ENCODE data around the gene RPGRIP1. TPM values are rescaled to one million over a fixed set of nuclear protein-coding genes. Genes with fewer than 3 reads are reported as not detected.

The RPGRIP1 gene
- total RNA-seq, 1 donor from 2014 or later: 1.7 TPM

DNA sequence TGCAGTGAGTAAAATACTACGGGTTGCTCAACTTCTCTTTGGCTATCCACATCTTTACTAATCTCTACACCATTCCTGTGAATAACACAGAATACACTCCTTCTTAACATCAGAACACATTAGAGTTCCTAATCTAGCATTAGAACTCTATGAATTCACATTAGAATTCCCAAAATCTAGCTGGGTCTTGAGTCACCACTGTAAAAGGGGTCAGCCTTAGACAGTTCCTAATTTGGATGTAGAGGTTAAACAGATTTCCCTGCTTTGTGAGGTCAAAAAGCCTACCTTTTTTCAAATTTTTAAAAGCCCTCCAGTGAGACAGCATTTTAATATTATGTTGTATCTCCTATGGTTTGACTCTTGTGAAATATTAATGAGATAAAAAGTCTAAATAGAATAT is 18.1 kb upstream of the RPGRIP1 start:
- intact Hi-C loops (cut with DNase I): no loop called here
- no peak overlapping the region for H3K27ac ChIP-seq

DNA sequence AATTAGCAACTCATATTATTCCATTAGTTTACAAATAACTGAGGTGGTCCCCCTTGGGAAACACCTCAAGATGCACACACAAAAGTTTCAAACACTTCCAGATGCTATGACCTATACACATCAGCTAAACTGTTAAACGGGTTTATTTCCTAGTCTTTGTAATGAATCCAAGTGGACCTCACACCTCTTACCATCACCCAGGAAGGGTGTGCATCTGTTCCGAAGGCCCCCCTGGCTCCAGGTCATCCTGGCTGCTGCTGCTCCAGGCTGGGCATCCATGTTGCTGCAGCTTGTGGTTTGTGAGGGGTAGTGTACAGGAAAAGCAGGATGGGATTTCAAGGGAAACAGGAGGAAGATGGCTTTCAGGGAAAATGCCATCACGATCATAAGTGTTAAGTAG is 17.5 kb upstream of the RPGRIP1 start:
- Histone ChIP-seq H3K36me3 (peaks cover 88% of the 10 kb centered on the region), H3K4me3 (no peak overlapping the region), H3K9me3 (no peaks in the 10 kb centered on the region), H3K27me3 (no peaks in the 10 kb centered on the region), H3K4me1 (peaks cover 84% of the 10 kb centered on the region), H3K27ac (no peak overlapping the region)
- DNase-seq (peak; percentile 49), ATAC-seq (no peak)
- intact Hi-C loops (cut with DNase I): no loop called here
- TF ChIP-seq, protein P1, sequence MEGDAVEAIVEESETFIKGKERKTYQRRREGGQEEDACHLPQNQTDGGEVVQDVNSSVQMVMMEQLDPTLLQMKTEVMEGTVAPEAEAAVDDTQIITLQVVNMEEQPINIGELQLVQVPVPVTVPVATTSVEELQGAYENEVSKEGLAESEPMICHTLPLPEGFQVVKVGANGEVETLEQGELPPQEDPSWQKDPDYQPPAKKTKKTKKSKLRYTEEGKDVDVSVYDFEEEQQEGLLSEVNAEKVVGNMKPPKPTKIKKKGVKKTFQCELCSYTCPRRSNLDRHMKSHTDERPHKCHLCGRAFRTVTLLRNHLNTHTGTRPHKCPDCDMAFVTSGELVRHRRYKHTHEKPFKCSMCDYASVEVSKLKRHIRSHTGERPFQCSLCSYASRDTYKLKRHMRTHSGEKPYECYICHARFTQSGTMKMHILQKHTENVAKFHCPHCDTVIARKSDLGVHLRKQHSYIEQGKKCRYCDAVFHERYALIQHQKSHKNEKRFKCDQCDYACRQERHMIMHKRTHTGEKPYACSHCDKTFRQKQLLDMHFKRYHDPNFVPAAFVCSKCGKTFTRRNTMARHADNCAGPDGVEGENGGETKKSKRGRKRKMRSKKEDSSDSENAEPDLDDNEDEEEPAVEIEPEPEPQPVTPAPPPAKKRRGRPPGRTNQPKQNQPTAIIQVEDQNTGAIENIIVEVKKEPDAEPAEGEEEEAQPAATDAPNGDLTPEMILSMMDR (IDR thresholded peaks at IDR 0.05): no peak

More for the DNA sequence above, 18.1 kb upstream of the RPGRIP1 start:
- H3K27me3 ChIP-seq: no peaks in the 10 kb centered on the region
- TF ChIP-seq, protein P1 (IDR thresholded peaks at IDR 0.05): no peak
- peaks cover 94% of the 10 kb centered on the region for H3K36me3 ChIP-seq
- H3K9me3 ChIP-seq: no peaks in the 10 kb centered on the region
- peaks cover 84% of the 10 kb centered on the region for H3K4me1 ChIP-seq
- ATAC-seq: no peak
- no peak overlapping the region for H3K4me3 ChIP-seq
- no peak for DNase-seq

DNA sequence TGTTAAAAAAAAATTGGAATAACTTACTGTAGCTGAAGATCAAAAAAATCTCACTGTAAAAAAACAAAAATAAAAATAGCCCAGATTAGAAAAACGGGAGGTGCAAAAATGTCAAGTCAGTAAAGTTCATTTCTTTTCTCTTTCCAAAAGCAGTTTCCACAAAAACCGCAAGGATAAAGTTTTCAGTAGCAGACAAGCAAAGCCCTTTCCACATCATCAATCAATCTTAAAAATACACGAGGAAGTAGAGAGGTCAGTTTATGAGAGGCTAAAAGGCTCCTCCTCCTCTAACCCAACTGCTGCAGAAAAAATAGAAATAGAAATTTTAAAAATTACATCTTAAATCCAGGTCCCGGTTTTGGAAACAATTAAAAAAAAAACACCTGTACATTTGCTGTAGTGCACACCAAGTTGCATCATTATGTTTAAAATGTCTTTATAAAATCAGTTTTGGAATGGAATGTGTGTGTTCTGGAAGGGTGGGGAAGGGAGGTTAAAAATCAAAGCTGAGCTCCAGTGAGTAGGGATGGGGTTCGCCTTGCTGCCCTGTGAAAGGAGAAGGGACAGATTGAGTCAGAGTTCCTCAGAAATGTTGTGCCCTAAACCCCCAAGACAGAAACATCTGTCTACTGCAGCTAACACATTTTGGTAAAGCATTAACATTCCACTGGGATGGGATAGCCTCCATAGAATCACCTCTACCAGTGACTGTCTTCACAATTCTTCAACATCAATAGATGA is 16.4 kb upstream of the RPGRIP1 start:
- TF ChIP-seq, protein P1 (IDR thresholded peaks at IDR 0.05): no peak
- DNase-seq (no peak), ATAC-seq (peak; percentile 23)
- Histone ChIP-seq H3K9me3 (no peaks in the 10 kb centered on the region), H3K27ac (peak overlapping the region; percentile 38), H3K4me3 (peak overlapping the region; percentile 1), H3K36me3 (peaks cover 78% of the 10 kb centered on the region), H3K4me1 (peaks cover 80% of the 10 kb centered on the region), H3K27me3 (no peaks in the 10 kb centered on the region)
- intact Hi-C loops (cut with DNase I): no loop called here

DNA sequence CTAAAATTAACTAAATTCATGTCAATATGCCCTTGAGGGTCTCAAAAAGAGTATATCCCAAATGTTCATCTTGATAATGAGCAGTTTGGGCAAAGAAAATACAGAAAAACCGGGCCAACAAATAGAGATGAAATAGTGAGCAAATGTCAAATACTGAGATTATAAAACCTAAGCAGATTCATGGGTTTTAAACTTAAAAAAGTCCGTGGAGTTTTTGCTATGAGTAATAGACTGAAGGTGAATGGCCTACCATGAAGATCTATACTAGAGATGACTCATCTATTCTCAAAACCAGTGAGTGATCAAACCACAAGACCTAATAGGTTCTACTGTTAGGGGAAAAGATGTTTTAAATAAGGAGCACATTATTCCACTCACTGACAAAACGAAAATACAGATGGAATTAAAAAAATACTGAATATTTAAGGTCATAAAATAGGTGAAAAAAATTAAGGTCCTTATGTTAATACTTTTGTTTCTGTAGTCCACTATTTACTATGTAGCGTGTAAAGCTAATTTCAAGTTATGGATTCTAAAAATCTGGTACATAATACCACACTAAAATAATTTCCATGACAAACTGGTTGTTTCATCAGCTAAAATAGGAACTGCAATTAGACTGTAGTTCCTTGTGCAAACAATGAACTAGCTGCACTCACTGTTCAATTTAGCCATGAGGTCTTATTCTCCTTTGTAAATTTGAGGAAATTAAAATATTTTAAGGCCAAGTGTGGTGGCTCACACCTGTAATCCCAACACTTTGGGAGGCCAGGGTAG is 15.7 kb upstream of the RPGRIP1 start:
- Histone ChIP-seq H3K9me3 (no peaks in the 10 kb centered on the region), H3K27ac (peak overlapping the region; percentile 38), H3K36me3 (peaks cover 70% of the 10 kb centered on the region), H3K4me3 (peak overlapping the region; percentile 1), H3K4me1 (peaks cover 73% of the 10 kb centered on the region), H3K27me3 (no peaks in the 10 kb centered on the region)
- ATAC-seq (no peak), DNase-seq (no peak)
- TF ChIP-seq, protein P1 (IDR thresholded peaks at IDR 0.05): no peak
- intact Hi-C loops (cut with DNase I): no loop called here

DNA sequence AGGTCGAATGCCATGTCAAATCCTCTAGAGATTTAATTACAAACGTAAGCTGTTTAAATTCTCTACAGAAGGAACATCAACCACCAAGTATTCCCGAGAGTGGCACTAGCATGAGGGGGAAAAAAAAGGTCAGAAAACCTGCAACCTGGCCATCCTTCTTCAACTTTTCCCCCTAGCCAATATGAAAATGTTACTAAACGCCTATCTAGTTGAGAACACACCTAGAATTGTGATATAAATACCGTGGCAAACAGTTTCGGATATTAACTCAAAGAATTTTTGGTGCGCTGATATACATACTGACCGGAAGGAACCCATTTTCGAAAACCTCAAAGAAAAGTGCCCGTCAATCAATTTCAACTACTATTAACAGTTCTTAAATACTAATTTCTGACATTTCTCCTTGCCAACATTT is 12.4 kb upstream of the RPGRIP1 start:
- intact Hi-C loops (cut with DNase I): no loop called here
- Histone ChIP-seq H3K9me3 (no peaks in the 10 kb centered on the region), H3K27me3 (no peaks in the 10 kb centered on the region), H3K27ac (peak overlapping the region; percentile 6), H3K4me3 (peak overlapping the region; percentile 70), H3K36me3 (peaks cover 38% of the 10 kb centered on the region), H3K4me1 (peaks cover 62% of the 10 kb centered on the region)
- DNase-seq (no peak), ATAC-seq (no peak)
- TF ChIP-seq, protein P1 (IDR thresholded peaks at IDR 0.05): no peak
